ENCODE measurements around the gene CDKN2B-AS1.
"Not testable (repeated sequence)": the region's sequence is repeated elsewhere in the genome, so short reads cannot be mapped to it uniquely, and the experiment has no call there.

CDKN2B-AS1 gene

DNA sequence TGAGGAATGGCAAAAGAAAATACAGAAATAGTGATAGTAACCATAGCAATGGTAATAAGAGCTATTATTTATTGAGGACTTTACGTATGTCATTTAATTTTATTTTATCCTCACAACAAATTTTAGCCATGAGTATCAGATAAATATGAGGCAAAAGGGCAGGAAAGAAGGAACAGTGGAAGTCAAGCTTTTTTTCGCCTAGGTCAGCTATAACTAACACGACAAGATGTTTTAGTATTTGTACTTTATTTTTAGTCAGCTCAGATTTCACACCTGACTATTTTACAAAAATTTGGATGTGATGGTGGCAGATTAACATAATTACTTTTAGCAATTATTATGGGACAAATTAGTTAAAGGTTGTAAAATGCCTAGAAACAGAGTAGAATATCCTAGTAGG is 49.3 kb downstream of the CDKN2B-AS1 start:
- DNase-seq = no peak

DNA sequence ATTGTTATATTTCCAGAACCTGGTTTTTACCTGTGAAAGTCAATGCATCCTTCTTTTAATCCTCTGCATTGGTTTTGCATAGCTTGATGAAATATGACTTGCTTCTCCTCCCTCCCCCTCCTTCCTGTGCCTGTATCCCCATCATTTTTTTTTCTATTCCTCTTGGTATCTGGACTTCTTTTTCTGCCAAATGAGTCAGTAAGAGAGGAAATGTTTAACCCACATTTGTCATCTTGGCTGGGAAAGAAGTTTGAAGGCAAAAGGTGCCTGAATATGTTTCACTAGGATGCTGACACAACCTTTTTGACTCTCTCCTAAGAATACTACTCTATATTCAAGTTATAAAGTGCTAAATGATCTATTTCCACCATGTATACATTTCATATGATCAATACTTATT is 50.0 kb downstream of the CDKN2B-AS1 start:
- DNase-seq = no peak

DNA sequence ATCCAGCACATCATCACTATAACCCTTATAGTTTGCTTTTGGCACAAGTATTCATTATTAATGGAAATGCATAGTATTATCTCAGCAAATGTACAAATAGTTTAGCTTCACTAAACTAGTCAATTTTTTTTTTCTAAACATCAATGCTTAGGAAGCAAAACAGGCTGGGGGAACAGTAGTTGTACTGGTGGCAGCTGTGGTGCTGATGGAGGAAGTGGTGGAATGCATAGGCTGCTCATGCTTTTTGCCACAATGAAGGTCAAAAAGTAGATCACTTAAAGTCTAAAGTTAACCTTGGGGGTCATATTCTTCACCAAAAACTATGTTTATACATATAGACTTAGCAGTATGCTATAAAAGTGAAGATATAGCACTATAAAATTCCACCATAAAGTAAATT is 50.8 kb downstream of the CDKN2B-AS1 start:
- no peak for DNase-seq

- no peak for DNase-seq
These were observed 51.8 kb downstream of the CDKN2B-AS1 start for GRCh38 chr9:22046243-22046885.

DNA sequence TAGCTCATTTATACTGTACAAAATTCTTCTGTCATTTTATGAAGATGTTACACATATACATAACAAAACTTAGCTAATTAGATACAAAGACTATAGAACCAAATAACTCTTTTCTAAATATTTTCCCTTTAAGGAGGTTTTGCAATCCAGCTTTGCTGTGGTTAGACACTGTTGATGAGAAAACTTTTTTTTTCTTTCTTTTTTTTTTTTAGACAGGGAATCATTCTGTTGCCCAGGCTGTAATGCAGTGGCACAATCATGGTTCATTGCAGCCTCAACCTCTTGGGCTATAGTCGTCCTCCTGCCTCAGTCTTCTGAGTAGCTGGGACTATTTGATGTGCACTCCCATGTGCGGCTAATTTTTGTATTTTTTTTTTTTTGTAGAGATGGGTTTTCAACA is 53.0 kb downstream of the CDKN2B-AS1 start:
- DNase-seq = no peak

DNA sequence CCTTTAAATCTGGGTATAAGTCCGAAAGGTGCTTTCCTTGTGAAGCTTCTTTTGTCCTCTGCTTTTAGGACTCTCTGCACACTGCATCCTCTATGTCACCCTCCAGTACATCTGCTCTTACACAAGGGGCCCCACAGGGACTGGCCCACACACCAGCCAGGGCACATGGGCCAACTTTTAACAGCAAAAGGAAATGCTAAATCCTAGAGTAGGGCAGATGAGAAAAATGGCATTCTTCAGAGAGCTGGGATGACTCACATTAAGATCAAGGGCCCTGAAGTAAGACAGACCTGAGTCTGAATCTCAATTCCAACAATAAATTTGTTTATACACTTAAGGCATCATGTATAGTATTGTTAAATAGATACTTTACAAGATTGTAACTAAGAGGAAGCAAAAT is 54.8 kb downstream of the CDKN2B-AS1 start:
- no peak for DNase-seq

DNA sequence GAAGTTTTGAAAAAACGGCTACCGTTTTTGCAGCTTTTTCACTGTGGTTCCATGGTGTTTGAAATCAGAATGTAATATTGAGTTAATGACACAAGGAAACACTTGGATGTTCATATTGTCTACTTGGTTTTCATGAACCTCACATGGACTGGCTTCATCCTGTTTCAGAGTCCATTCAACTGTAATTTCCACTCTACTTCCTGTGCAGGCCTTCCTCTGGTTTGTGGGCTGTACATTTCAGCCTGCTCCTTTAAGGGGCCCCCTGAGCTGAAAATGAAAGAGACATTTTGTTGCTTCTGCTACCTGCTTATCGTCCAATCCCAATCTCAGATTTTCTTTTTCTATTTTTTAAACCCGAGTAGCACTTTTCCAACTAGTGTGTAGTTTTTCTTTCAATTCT is 56.3 kb downstream of the CDKN2B-AS1 start:
- DNase-seq = no peak

DNA sequence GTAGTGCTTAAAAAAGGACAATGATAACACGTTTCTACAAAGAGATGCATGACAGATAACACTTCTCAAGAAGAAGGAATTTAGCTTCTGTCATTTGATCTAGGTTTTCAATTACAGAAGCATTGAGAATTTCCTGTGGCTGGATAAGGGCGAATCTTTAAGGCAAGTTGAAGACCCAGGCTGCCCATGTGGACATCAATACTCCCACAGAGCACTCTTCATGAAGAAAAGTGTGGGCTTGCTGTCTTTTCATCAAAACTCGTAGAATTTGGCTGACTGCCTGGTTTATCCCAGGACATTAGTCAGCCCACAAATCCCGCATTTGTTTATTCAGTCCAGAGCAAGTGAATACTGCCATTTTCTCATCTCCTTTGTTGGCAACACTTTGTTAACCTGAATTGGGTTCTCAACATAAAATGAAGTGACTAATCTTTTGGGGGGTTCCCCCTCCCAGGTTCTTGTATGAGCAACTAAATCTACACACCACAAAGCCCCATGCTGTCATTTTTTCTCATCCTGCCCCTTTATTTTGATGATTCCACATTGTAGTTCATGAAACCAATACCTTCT is 57.9 kb downstream of the CDKN2B-AS1 start:
- peak in 11 of 56 donors; percentile 1 to 49 (median 5) for DNase-seq

GRCh38 chr9:22053178-22053577 is 58.6 kb downstream of the CDKN2B-AS1 start:
- DNase-seq = no peak

DNA sequence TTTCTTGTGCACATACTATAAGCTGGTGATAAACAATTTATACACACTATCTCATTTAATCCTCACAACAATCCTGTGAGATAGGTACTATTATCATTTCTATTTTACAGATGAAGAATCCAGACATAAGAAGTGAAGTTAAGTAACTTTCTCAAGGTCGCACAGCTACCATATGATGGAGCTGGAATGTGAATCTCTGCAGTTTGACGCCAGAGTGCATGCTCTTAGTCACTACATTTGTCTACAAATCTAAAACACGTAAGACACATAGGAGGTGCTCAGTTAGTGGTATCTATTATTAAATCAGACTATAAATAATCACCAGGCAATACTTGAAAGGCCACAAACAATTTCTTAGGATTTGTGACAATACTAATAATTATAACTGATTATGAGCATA is 59.5 kb downstream of the CDKN2B-AS1 start:
- no peak for DNase-seq

- DNase-seq = no peak
These were observed 59.9 kb downstream of the CDKN2B-AS1 start for GRCh38 chr9:22054529-22054928.

DNA sequence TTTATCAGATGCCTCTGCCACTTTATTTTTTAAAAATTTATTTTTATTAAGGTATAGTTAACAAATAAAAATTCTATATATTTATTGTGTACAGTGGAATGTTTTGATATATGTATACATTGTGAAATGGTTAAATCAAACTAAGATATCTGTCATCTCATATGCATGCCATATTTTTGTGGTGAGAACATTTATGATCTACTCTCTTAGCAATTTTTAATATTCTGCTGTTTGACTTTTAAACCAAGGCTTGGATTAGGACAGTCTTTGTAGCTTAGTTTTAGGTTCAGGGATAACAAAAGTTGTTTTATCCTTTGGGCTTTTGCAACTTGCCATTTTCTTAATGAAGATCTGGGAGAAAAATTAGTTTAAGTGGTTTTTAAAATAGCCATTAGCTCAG is 60.5 kb downstream of the CDKN2B-AS1 start:
- no peak for DNase-seq

GRCh38 chr9:22056402-22056801 is 61.8 kb downstream of the CDKN2B-AS1 start:
- DNase-seq = no peak

DNA sequence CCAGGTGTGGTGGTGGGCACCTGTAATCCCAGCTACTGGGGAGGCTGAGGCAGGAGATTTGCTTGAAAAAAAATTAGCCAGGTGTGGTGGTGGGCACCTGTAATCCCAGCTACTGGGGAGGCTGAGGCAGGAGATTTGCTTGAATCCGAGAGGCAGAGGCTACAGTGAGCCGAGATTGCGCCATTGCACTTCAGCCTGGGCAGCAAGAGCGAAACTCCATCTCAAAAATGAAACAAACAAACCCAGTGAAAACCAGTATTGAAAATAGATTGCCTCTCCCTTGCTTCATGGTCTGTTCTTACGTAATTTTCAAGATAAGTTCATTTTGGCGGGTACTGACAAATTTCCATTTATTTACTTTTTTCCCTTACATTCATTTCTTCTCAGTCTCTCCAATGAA is 63.4 kb downstream of the CDKN2B-AS1 start:
- not testable (repeated sequence) for DNase-seq

DNA sequence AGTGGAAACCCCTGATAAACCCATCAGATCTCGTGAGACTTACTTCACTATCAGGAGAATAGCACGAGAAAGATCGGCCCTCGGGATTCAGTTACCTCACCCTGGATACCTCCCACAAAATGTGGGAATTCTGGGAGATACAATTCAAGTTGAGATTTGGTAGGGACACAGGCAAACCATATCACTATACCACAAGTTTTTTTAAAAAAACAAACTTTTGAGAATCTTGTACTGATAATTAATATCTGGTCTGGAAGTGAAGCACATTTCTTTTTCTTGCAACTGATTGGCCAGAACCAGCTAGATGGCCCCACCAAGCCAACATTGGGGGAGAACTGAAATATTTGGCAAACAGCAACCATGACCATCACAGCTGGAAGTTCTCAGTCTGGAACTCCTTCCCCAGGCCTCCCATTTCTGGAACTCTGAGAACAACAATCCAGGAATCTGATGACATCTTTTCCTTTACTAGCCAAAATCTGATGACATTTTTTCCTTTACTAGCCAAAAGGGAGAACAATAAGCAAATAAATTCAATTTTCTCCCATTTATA is 66.3 kb downstream of the CDKN2B-AS1 start:
- DNase-seq = no peak

DNA sequence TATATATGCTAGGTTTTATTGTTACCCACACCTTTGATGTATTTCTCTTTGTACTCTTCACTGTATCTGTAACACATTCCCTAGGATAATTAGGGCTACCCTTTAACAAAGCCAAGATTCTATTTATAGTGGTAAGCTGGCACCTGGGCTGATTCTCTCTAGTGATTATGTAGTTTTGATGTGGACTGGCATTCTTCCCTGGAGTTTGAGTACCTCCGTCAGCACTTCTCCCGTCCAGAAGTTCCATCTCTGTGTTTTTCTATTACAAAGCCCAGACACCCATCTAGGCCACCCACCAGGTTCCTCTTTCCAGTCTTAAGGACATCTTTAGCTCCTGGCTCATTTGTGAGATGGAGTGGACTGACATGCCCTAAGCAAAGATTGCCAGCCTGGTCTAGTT is 70.4 kb downstream of the CDKN2B-AS1 start:
- no peak for DNase-seq

DNA sequence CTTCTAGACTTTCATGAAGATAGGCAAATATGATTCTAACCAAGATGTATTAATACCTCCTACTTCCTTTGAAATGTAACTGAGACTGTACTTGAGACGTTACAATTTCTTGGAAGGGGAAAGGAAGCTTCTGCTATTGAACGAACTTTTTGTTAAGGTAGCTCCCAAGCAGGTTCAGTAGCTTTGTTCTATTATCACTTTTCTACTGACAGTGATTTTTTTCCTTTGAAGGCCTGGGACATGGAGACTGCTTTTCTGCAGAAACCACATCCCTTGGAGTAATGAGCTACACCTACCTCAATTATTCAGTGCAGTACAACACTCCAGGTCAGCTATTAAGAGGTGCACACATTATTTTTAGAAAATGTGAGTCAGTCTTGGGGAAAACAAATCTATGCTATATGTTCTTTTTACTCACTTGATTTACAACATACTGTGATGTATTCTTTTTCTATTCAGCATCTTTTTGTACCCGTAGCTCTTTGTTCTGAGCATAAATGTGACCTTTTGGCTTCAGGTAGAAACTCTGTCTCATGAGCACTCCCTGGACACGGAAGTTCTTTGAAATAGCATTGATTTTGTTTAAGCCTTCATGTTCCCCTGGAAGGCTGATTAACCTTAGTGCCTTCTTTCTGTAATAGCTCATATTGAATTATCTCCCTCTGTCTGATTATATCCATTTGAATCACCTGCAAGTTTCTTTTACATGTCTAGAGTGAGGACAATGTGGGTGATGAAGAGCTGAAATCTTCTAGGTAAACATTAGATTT is 71.0 kb downstream of the CDKN2B-AS1 start:
- no peak for DNase-seq

GRCh38 chr9:22067196-22067595 is 72.6 kb downstream of the CDKN2B-AS1 start:
- DNase-seq = no peak

- DNase-seq = no peak
These were observed 73.8 kb downstream of the CDKN2B-AS1 start for GRCh38 chr9:22068369-22068768.

DNA sequence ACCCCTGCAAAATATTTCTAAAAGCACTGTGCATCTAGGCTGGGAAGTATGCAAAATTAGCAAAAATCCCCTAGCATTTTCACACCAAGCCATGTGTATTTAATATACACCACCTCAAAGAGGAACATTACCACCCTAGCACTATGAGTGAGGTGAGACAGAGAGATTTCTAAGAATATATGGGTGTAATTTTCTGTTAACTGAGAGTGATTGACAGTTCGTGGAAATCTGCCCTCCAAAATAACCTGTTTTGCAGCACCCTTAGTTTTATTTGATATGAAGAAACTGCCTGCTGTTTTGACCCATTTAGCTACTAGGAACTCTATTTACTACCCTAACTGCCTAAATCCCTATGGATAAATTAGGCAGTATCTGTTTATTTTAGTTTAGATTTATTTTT is 78.8 kb downstream of the CDKN2B-AS1 start:
- DNase-seq = no peak

DNA sequence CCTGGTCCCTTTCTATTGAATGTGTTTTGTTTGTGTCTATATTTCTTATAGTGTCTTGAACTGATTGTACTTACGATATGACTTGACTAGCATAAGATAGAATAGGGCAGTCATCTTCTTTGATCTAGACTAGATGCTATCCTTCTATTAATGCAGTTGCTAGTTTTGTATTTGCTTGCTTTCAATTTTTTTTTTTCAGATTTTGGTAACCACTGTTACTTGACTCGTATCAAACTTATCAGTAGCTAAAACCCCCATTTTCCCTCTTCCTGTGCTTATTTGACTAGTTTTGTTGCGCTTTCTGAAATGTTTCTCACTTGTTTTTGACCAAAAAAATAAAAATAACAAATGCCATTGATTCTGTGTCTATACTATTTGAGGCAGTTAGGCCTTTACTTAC is 83.5 kb downstream of the CDKN2B-AS1 start:
- DNase-seq = no peak

DNA sequence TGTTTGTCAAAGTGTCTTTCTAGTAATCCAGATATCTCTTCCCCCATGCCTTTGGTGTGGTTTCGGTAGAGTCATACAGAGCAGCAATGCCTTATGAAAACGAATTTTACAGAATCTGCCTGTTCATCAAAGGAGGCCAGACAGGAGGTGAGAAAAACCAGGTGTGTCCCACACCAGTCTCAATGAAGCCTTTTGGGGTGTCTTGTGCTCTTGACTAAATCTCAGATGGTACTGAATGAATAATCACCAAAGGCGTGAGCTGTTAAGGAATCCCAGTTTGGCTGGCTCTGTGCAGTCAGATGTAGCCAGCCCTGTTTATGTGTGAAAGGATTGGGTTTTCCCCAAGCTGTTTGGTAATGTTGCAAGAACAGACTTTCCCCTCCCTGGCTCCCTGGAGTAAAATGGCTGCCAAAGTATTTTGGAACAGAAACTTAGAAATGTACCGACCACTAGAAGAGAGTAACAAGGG is 85.3 kb downstream of the CDKN2B-AS1 start:
- DNase-seq = peak in 12 of 56 donors; percentile 2 to 51 (median 18)
